Heart left ventricle (tissue), 16 donors: ENCODE data around the gene HOXD3. TPM values are rescaled to one million over a fixed set of nuclear protein-coding genes. Genes with fewer than 3 reads are reported as not detected.
A peak's percentile ranks its signal among the peaks of the same experiment; 100 is the strongest.

Experiments
- ATAC-seq, 4 donors: fragments of 200-7000 bp; cut with Tn5 transposase; one replicate each; pipeline ENCODE4 v1.9.1; 2020 to 2022; ENCODE audit warnings: moderate library complexity in 4 of 4, mild to moderate bottlenecking in 3 of 4, moderate number of reproducible peaks in 1 of 4
- DNase-seq, 5 donors: peaks; one replicate each; pipeline ENCODE4 v3.0.0-alpha.2; 2020
- H3K27ac ChIP-seq, 12 donors: fragments of 200-600 bp; sonication (generic) in 4 of 12; one replicate each; pipeline versions ENCODE4 v1.5.0 to v1.8.0; 2016 to 2022; ENCODE audit warnings: mild to moderate bottlenecking in 2 of 12
- H3K27me3 ChIP-seq, 9 donors: fragments of 200-600 bp; sonication (generic) in 2 of 9; one replicate each; pipeline versions ENCODE4 v1.5.1 to v1.8.0; 2016 to 2022; ENCODE audit warnings: mild to moderate bottlenecking in 3 of 9
- H3K36me3 ChIP-seq, 9 donors: fragments of 200-600 bp; sonication (generic) in 2 of 9; one replicate each; pipeline versions ENCODE4 v1.5.0 to v1.8.0; 2018 to 2022; ENCODE audit warnings: mild to moderate bottlenecking in 2 of 9
- H3K4me1 ChIP-seq, 12 donors: fragments of 200-600 bp; sonication (generic) in 4 of 12; one replicate each; pipeline versions ENCODE4 v1.5.0 to v1.8.0; 2016 to 2022; ENCODE audit warnings: mild to moderate bottlenecking in 3 of 12
- H3K4me3 ChIP-seq, 12 donors: fragments of 200-600 bp; sonication (generic) in 4 of 12; one replicate each; pipeline versions ENCODE4 v1.5.0 to v1.8.0; 2017 to 2022; ENCODE audit warnings: mild to moderate bottlenecking in 9 of 12, moderate library complexity in 4 of 12
- H3K9me3 ChIP-seq, 12 donors: fragments of 200-600 bp; sonication (generic) in 4 of 12; one replicate each; pipeline versions ENCODE4 v1.5.0 to v1.8.0; 2016 to 2022; ENCODE audit warnings: mild to moderate bottlenecking in 1 of 12
- POLR2A ChIP-seq, 2 donors: fragments of 450-650 bp; IDR thresholded peaks; one replicate each; pipeline ENCODE4 v1.6.1; 2017; ENCODE audit warnings: antibody characterized with exemption in 2 of 2, mild to moderate bottlenecking in 2 of 2, moderate library complexity in 2 of 2
- WGBS, 4 donors: extraction: QIAGEN DNeasy Blood & Tissue Kit in 2 of 4; methylation state at CpG; one replicate each; pipeline versions ENCODE4 v1.1.5 to v1.1.7; 2013 to 2018; 5-methylcytosine and 5-hydroxymethylcytosine counted together
- intact Hi-C, 10 donors: fragments of 100-400 bp; cut with DNase I; formaldehyde crosslinking; loops; one replicate each; pipeline versions ENCODE4 v1.11.1 to v1.14.2; 2022
- polyA plus RNA-seq, 2 donors: library from polyadenylated mRNA; stranded (reverse); fragments of 200-250 nt; gene quantifications; one replicate each; pipeline ENCODE4 v1.2.3, GENCODE V29; 2013
- total RNA-seq, 9 donors: library from RNA; depleted of rRNA in 2 of 9; stranded (reverse); fragments of >200 nt in 2 of 9; fragmentation: NEBNext Ultra II Directional in 3 of 9; extraction: Animal tissue kit (Norgen Biotek cat#: 25700) in 3 of 9; gene quantifications; one replicate each; pipeline versions ENCODE4 v1.1.0 to v1.2.4, GENCODE V29; 2016 to 2023
- TF ChIP-seq, protein P1 (sequence below), 12 donors: fragments of 200-600 bp; sonication (generic) in 4 of 12; IDR thresholded peaks; one replicate each; pipeline versions ENCODE4 v1.5.0 to v1.8.0; 2018 to 2022; ENCODE audit warnings: antibody characterized with exemption in 12 of 12, mild to moderate bottlenecking in 5 of 12
- donor health status: ischemic (EF 13 %, LVEDD 7.1; RV severe dilation, severe dysfunction).
- donor health status: healthy with polysubstance abuse.
- donor health status: DM: no; HTN: yes; CAD: no.
- donor health status: DM: no; HTN: no; CAD: no.
- donor health status: ischemic (EF 25% LVEDD 6.9; RV normal size, moderate dysfunction).
- donor health status: ischemic (EF 25% LVEDD 5.7; RV mildly dilated, moderate dysfunction).
- donor health status: healthy.
- donor health status: DM: yes; HTN: yes; CAD: no.
- donor health status: ischemic (EF 35%, LVEDD 5.7; RV mildly dilated, moderate dysfunction).
- donor health status: nonischemic (EF 11% LVEDD 7.7; RV severe dilation, severe dysfunction).
- donor health status: DM: yes; HTN: yes; CAD: no.
- donor health status: PGD.
- donor health status: ischemic (EF 29% LVEDD 5.4; RV normal size, mild dysfunction).
- donor health status: nonischemic (EF 23%, LVEDD 6.1; RV moderate dilation, normal function).

Gene HOXD3
- total and polyA plus RNA-seq, 11 donors = 0.04 to 1.4 (median 0.52) TPM

DNA sequence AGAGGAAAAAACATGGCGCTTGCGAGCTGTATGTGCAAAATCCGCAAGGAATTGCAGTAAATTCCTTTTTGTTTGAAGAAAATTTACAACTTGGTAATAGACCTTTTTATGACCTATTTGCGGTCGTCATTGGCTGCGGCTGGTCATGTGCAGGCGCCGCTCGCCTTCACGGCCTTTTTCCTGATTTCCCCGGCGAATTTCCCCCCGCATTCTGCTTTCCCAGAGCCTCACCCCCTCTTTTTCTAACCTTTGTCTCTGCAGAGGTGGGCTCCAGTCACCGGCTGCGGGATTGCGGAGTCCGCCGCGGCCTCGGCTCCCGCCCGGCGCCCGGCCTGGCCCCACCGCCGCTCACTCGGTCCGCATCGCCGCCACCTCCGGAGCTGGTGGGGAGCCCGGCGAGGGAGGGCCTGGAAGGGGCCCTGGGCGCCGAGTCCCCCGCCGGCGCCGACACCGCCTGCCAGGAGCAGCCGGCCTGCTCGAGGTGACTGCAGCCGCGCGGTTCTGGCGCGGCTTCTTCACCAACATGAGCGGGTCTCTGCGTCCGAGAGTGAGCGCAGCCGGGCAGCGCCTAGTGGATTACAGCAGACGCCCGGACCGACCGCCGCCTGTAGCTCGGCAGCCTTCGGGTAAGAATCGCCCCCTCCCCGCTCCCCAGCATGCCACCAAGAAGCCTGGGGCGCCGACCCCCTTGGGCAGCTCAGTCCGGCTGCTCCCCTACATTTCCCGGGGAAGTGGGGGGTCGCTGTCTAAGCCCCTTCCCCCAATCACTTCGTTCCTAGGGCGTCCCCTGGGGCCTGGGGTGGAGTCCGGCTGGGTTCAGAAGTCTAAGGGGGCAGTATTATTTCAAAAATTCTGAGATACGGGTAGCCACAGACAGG is 20.5 kb upstream of the HOXD3 start:
- no peaks in the 10 kb centered on the region for H3K36me3 ChIP-seq
- peak overlapping the region in 10 of 12 donors; percentile 6 to 81 (median 66) for H3K27ac ChIP-seq
- TF ChIP-seq, protein P1, sequence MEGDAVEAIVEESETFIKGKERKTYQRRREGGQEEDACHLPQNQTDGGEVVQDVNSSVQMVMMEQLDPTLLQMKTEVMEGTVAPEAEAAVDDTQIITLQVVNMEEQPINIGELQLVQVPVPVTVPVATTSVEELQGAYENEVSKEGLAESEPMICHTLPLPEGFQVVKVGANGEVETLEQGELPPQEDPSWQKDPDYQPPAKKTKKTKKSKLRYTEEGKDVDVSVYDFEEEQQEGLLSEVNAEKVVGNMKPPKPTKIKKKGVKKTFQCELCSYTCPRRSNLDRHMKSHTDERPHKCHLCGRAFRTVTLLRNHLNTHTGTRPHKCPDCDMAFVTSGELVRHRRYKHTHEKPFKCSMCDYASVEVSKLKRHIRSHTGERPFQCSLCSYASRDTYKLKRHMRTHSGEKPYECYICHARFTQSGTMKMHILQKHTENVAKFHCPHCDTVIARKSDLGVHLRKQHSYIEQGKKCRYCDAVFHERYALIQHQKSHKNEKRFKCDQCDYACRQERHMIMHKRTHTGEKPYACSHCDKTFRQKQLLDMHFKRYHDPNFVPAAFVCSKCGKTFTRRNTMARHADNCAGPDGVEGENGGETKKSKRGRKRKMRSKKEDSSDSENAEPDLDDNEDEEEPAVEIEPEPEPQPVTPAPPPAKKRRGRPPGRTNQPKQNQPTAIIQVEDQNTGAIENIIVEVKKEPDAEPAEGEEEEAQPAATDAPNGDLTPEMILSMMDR (IDR thresholded peaks at IDR 0.05) = no peak
- no peak for TF ChIP-seq POLR2A (IDR thresholded peaks at IDR 0.05)
- peak overlapping the region; percentile 26 to 68 (median 50) for H3K4me3 ChIP-seq
- no peaks in the 10 kb centered on the region for H3K9me3 ChIP-seq
- DNase-seq = no peak
- whole genome bisulfite sequencing, 4 donors = 2 to 3% (median 3%) methylated on average over 60 to 71 of the region's 71 CpGs
- intact Hi-C loops = loop anchor here in 2 of 10 donors (5.0 to 10.0 kb wide), 2 partner anchors 678 to 681 kb away; no protein-coding TSS in a partner anchor
- peak in 2 of 4 donors; percentile 20 to 24 for ATAC-seq
- H3K27me3 ChIP-seq = peaks cover 60 to 99% (median 90%) of the 10 kb centered on the region in 9 donors
- H3K4me1 ChIP-seq = peaks cover 0 to 35% (median 16%) of the 10 kb centered on the region in 12 donors

DNA sequence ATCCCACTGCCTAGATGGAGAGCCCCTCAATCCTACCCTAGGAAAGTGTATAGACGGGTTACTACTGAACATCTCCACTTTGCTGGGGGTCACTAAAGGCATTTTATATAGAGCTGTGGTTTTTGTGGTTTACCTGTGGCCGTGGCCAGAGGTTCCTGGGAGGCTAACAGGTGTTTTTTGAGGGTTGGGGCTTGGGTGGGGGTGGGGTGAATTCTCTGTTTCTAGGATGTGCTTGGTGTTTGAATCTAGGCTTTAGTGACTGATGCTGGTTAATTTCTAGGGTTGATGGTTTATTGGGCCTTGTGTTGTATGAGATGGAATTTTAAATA is 19.9 kb upstream of the HOXD3 start:
- WGBS, 4 donors = 15 to 32% (median 21%) methylated on average over 2 of the region's 2 CpGs
- no peak for DNase-seq
- Histone ChIP-seq H3K4me1 (peaks cover 0 to 34% (median 15%) of the 10 kb centered on the region in 12 donors), H3K9me3 (no peaks in the 10 kb centered on the region), H3K4me3 (peak overlapping the region in 11 of 12 donors; percentile 29 to 68 (median 51)), H3K36me3 (no peaks in the 10 kb centered on the region), H3K27ac (peak overlapping the region in 7 of 12 donors; percentile 54 to 81 (median 70)), H3K27me3 (peaks cover 54 to 98% (median 85%) of the 10 kb centered on the region in 9 donors)
- intact Hi-C loops = loop anchor here in 2 of 10 donors (5.0 to 10.0 kb wide), 2 partner anchors 678 to 680 kb away; no protein-coding TSS in a partner anchor
- no peak for ATAC-seq
- TF ChIP-seq, protein P1 (IDR thresholded peaks at IDR 0.05) = no peak
- TF ChIP-seq POLR2A (IDR thresholded peaks at IDR 0.05) = no peak

DNA sequence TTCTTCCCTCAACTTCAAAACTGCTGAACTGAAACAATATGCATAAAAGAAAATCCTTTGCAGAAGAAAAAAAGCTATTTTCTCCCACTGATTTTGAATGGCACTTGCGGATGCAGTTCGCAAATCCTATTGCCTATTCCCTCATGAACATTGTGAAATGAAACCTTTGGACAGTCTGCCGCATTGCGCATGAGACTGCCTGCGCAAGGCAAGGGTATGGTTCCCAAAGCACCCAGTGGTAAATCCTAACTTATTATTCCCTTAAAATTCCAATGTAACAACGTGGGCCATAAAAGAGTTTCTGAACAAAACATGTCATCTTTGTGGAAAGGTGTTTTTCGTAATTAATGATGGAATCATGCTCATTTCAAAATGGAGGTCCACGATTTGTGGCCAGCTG is 19.2 kb upstream of the HOXD3 start:
- DNase-seq = no peak
- WGBS, 4 donors = 39 to 54% (median 45%) methylated on average over 8 of the region's 8 CpGs
- Histone ChIP-seq H3K36me3 (no peaks in the 10 kb centered on the region), H3K27me3 (peaks cover 47 to 98% (median 81%) of the 10 kb centered on the region in 9 donors), H3K9me3 (no peaks in the 10 kb centered on the region), H3K4me3 (peak overlapping the region in 1 of 12 donors; percentile 68), H3K27ac (peak overlapping the region in 2 of 12 donors; percentile 56 to 65), H3K4me1 (peaks cover 0 to 34% (median 14%) of the 10 kb centered on the region in 12 donors)
- TF ChIP-seq, protein P1 (IDR thresholded peaks at IDR 0.05) = no peak
- no peak for TF ChIP-seq POLR2A (IDR thresholded peaks at IDR 0.05)
- ATAC-seq = no peak
- intact Hi-C loops = loop anchor here in 3 of 10 donors (2.0 to 10.0 kb wide), 3 partner anchors 417 to 679 kb away; no protein-coding TSS in a partner anchor

DNA sequence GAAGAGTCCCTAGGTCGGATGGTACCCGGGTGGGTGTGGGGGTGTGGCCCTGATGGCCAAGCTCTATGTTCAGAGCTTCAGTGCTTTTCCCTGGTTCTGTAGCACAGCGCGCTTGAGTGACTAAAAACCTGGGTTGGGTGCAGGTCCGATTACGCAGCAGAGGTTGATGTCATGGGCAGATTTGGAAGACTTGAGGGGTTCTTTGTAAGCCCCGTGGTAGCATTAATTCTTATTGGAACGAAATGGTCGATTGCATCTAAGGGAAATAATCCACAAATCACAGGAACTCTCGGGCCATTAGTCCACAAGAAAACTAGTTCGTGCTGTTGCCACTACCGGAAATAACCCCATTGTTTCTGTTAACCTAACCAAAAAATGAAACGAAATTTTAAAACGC is 18.6 kb upstream of the HOXD3 start:
- peak overlapping the region in 5 of 12 donors; percentile 1 to 68 (median 56) for H3K27ac ChIP-seq

More for the DNA sequence above, 18.6 kb upstream of the HOXD3 start:
- WGBS, 4 donors = 12 to 20% (median 16%) methylated on average over 14 of the region's 14 CpGs
- DNase-seq = no peak
- peaks cover 41 to 98% (median 81%) of the 10 kb centered on the region in 9 donors for H3K27me3 ChIP-seq
- H3K4me1 ChIP-seq = peaks cover 0 to 34% (median 14%) of the 10 kb centered on the region in 12 donors
- intact Hi-C loops = loop anchor here in 3 of 10 donors (2.0 to 10.0 kb wide), 3 partner anchors 416 to 679 kb away; no protein-coding TSS in a partner anchor
- TF ChIP-seq POLR2A (IDR thresholded peaks at IDR 0.05) = no peak
- TF ChIP-seq, protein P1 (IDR thresholded peaks at IDR 0.05) = no peak
- H3K9me3 ChIP-seq = no peaks in the 10 kb centered on the region
- peak overlapping the region in 2 of 12 donors; percentile 21 to 68 for H3K4me3 ChIP-seq
- H3K36me3 ChIP-seq = no peaks in the 10 kb centered on the region
- no peak for ATAC-seq
